Metanephros (tissue), 1 donor: ENCODE results near the gene LRRC38. TPM values are rescaled to one million over a fixed set of nuclear protein-coding genes. Genes with fewer than 3 reads are reported as not detected.

ENCODE experiments used
- total RNA-seq: library from RNA; depleted of rRNA; stranded (reverse); fragments of >200 nt; gene quantifications from one replicate; pipeline ENCODE4 v1.2.3, GENCODE V29; 2014

Gene LRRC38, protein sequence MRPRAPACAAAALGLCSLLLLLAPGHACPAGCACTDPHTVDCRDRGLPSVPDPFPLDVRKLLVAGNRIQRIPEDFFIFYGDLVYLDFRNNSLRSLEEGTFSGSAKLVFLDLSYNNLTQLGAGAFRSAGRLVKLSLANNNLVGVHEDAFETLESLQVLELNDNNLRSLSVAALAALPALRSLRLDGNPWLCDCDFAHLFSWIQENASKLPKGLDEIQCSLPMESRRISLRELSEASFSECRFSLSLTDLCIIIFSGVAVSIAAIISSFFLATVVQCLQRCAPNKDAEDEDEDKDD
- total RNA-seq, result 7.4 TPM

DNA sequence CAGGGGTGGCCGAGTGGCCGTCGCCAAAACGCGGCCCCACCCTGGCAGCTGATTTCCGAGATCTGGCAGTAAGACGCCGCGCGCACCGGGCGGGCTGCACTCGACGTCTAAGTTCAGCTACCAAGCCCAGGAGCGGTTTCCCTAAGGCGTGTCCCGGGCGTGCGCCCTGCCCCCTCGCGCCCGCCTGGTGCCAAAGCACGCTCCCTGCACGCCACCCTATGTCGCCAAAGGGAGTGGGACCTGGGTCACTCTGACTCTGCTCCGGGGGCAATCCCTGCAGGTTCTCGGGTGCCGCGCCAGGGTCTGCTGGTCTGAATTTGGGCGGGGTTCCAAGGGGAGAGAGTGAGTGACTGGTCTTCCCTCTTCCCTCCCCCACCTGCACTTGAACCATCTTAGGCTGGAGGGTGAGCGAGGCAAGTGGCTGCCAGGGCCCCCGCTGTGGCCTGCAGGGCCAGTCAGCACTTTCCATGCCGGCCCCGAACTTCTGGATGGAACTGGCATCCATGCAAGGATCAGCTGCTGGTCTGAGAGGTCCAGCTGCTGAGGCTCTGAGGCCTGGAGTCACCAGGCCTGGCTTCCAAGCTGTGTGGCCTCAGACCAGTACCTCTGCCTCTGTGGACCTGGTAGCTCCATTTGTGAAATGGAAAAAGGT, at the start of gene LRRC38:
TSS of gene LRRC38 (minus strand) at position 109 of the 652 bp plus-strand sequence. CDS start 410 bp downstream, outside the sequence.

Other genes starting within 250 kb of the LRRC38 start
- not detected for gene PRAMEF8, start 228.9 kb downstream of the LRRC38 start, total RNA-seq
- not detected for gene PRAMEF33, start 210.5 kb downstream of the LRRC38 start, total RNA-seq
- not detected for gene PRAMEF15, start 198.4 kb downstream of the LRRC38 start, total RNA-seq
- not detected for gene PRAMEF14, start 166.9 kb downstream of the LRRC38 start, total RNA-seq
- gene PRAMEF19, start 142.1 kb downstream of the LRRC38 start, total RNA-seq, result not detected
- not detected for gene PRAMEF17, start 124.4 kb downstream of the LRRC38 start, total RNA-seq
- not detected for gene PRAMEF20, start 103.6 kb downstream of the LRRC38 start, total RNA-seq
- gene PDPN, start 69.8 kb upstream of the LRRC38 start, total RNA-seq, result 9.1 TPM
- gene PRDM2, start 186.2 kb upstream of the LRRC38 start, total RNA-seq, result 37.1 TPM